Measurements from ENCODE around the gene DELE1. TPM values are rescaled to one million over a fixed set of nuclear protein-coding genes. Genes with fewer than 3 reads are reported as not detected.

Gene DELE1
- total RNA-seq, 4 donors from 2014 or later, result 24.7 to 102 (median 45.8) TPM

- no peak for TF ChIP-seq POLR2A (IDR thresholded peaks at IDR 0.05)
- TF ChIP-seq, protein P1, sequence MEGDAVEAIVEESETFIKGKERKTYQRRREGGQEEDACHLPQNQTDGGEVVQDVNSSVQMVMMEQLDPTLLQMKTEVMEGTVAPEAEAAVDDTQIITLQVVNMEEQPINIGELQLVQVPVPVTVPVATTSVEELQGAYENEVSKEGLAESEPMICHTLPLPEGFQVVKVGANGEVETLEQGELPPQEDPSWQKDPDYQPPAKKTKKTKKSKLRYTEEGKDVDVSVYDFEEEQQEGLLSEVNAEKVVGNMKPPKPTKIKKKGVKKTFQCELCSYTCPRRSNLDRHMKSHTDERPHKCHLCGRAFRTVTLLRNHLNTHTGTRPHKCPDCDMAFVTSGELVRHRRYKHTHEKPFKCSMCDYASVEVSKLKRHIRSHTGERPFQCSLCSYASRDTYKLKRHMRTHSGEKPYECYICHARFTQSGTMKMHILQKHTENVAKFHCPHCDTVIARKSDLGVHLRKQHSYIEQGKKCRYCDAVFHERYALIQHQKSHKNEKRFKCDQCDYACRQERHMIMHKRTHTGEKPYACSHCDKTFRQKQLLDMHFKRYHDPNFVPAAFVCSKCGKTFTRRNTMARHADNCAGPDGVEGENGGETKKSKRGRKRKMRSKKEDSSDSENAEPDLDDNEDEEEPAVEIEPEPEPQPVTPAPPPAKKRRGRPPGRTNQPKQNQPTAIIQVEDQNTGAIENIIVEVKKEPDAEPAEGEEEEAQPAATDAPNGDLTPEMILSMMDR (IDR thresholded peaks at IDR 0.05), result peak; percentile 93 to 96 (median 95)
- peak; percentile 84 to 90 for DNase-seq
- Histone ChIP-seq H3K27me3 (peaks cover 21 to 27% of the 10 kb centered on the region in 2 donors), H3K4me3 (peak overlapping the region; percentile 47 to 59), H3K36me3 (no peaks in the 10 kb centered on the region), H3K27ac (peak overlapping the region; percentile 63 to 81), H3K4me1 (peaks cover 0 to 20% of the 10 kb centered on the region in 2 donors), H3K9me3 (no peaks in the 10 kb centered on the region)
- intact Hi-C loops (cut with DNase I; ENCODE audit: low total_unique reads), result loop anchor here (10.0 kb wide), 1 partner anchor 76 kb away; the partner anchor contains the start of gene PCDH12
These were observed 44.8 kb upstream of the DELE1 start for GRCh38 chr5:141878711-141879425.

DNA sequence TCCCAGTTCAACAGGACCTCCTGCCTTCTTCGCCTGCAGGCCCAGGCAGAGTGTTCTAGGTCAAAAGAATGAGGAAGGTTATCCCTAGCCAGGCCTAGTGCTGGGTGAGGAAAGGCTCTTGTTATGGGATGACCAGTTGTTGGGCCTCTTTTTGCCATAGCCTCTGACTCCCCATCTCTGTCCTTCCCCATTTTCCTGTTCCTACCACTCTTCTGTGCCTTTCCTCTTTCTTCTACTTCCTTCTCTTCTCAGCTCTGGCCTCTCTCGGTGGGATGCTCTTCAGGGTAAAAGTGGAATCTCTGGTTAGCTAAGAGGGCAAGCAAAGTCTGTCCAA is 44.3 kb upstream of the DELE1 start:
- TF ChIP-seq POLR2A (IDR thresholded peaks at IDR 0.05), result no peak
- TF ChIP-seq, protein P1 (IDR thresholded peaks at IDR 0.05), result no peak
- no peaks in the 10 kb centered on the region for H3K36me3 ChIP-seq
- peak overlapping the region in 1 of 2 donors; percentile 81 for H3K27ac ChIP-seq
- intact Hi-C loops (cut with DNase I; ENCODE audit: low total_unique reads), result loop anchor here (10.0 kb wide), 1 partner anchor 75 kb away; the partner anchor contains the start of gene PCDH12
- peaks cover 0 to 20% of the 10 kb centered on the region in 2 donors for H3K4me1 ChIP-seq
- H3K4me3 ChIP-seq, result no peak overlapping the region
- DNase-seq, result no peak
- no peaks in the 10 kb centered on the region for H3K9me3 ChIP-seq
- H3K27me3 ChIP-seq, result peaks cover 21 to 27% of the 10 kb centered on the region in 2 donors

GRCh38 chr5:141879941-141880738 is 43.5 kb upstream of the DELE1 start:
- Histone ChIP-seq H3K27ac (no peak overlapping the region), H3K27me3 (peaks cover 21 to 24% of the 10 kb centered on the region in 2 donors), H3K4me3 (no peak overlapping the region), H3K9me3 (no peaks in the 10 kb centered on the region), H3K36me3 (no peaks in the 10 kb centered on the region), H3K4me1 (peaks cover 0 to 20% of the 10 kb centered on the region in 2 donors)
- intact Hi-C loops (cut with DNase I; ENCODE audit: low total_unique reads), result loop anchor here (5.0 to 10.0 kb wide), 2 partner anchors 75 to 178 kb away; partner anchors contain the start of gene PCDH12
- no peak for TF ChIP-seq POLR2A (IDR thresholded peaks at IDR 0.05)
- TF ChIP-seq, protein P1 (IDR thresholded peaks at IDR 0.05), result no peak
- DNase-seq, result peak in 1 of 2 donors; percentile 11

GRCh38 chr5:141880961-141881801 is 42.5 kb upstream of the DELE1 start:
- Histone ChIP-seq H3K4me3 (no peak overlapping the region), H3K9me3 (no peaks in the 10 kb centered on the region), H3K27ac (peak overlapping the region; percentile 7 to 8), H3K4me1 (peaks cover 0 to 19% of the 10 kb centered on the region in 2 donors), H3K36me3 (no peaks in the 10 kb centered on the region), H3K27me3 (peaks cover 16% of the 10 kb centered on the region in 2 donors)
- no peak for DNase-seq
- no peak for TF ChIP-seq POLR2A (IDR thresholded peaks at IDR 0.05)
- TF ChIP-seq, protein P1 (IDR thresholded peaks at IDR 0.05), result no peak
- intact Hi-C loops (cut with DNase I; ENCODE audit: low total_unique reads), result loop anchor here (5.0 kb wide), 1 partner anchor 179 kb away; no protein-coding TSS in a partner anchor
